ENCODE measurements around the gene RNF220. TPM values are rescaled to one million over a fixed set of nuclear protein-coding genes. Genes with fewer than 3 reads are reported as not detected.

The RNF220 gene
- total and polyA plus RNA-seq, 2 experiments from 2014 or later: 77.2 to 117 TPM

DNA sequence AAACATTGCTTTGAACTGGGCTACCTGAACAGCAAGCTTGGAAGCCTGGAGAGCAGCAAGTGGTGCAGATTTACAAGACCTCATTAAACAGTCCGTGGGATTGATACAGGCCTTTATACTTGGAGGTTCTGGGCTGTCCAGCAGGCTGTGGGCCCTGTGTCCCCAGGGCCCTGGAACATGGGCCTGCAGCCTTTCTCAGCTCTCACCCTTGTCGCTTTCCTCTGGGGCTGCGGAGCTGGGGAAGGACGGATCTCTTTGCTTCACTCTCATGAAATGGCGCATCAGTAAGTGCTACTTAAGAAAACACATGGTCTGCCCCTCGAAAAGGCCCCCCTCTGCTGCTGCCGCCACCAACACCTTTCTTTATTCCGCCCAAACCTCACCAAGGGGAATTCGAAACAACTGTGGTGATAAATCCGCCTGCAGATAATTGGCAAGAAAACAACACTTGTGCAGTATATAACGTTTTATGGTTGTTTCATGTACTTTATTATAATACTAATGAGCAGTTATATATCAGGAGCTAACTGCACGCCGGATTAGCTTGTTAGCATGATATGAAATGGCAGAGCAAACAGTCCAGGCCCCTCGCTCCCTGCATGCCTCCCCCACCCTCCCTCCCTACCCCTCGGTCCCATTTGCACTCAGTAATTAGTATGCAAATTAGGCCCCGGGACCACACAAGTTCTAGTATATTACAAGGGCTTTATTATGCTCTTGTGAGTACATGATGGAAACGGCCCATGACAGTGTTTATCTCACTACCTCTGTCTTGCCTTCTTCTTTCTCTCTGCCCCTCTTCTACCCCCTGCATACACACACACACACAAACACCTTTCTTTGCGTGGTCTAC, 131.5 kb downstream of the RNF220 start:
- Histone ChIP-seq H3K79me2 (no peaks in the 10 kb centered on the region), H3K4me2 (no peak overlapping the region), H2AFZ (no peak overlapping the region), H3K9me3 (ENCODE audit: low read depth) (no peaks in the 10 kb centered on the region), H3K4me3 (no peak overlapping the region), H3K9me2 (replicated peaks; ENCODE audit: insufficient read depth) (no peaks in the 10 kb centered on the region), H3K27ac (no peak overlapping the region), H4K20me1 (ENCODE audit: insufficient read depth, poor library complexity, severe bottlenecking) (no peaks in the 10 kb centered on the region), H3K4me1 (ENCODE audit: insufficient read depth) (peaks cover 5% of the 10 kb centered on the region), H3K36me3 (replicated peaks; ENCODE audit: insufficient read depth, low read depth) (no peaks in the 10 kb centered on the region), H3K27me3 (no peaks in the 10 kb centered on the region)
- TF ChIP-seq, protein P1, sequence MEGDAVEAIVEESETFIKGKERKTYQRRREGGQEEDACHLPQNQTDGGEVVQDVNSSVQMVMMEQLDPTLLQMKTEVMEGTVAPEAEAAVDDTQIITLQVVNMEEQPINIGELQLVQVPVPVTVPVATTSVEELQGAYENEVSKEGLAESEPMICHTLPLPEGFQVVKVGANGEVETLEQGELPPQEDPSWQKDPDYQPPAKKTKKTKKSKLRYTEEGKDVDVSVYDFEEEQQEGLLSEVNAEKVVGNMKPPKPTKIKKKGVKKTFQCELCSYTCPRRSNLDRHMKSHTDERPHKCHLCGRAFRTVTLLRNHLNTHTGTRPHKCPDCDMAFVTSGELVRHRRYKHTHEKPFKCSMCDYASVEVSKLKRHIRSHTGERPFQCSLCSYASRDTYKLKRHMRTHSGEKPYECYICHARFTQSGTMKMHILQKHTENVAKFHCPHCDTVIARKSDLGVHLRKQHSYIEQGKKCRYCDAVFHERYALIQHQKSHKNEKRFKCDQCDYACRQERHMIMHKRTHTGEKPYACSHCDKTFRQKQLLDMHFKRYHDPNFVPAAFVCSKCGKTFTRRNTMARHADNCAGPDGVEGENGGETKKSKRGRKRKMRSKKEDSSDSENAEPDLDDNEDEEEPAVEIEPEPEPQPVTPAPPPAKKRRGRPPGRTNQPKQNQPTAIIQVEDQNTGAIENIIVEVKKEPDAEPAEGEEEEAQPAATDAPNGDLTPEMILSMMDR (IDR thresholded peaks at IDR 0.05; ENCODE audit: poor library complexity): no peak
- TF ChIP-seq EZH2phosphoT487 (IDR thresholded peaks at IDR 0.05; ENCODE audit: low read depth, severe bottlenecking, unreplicated experiment): no peak
- no peak for TF ChIP-seq EZH2 (IDR thresholded peaks at IDR 0.05; ENCODE audit: borderline replicate concordance)
- DNase-seq (ENCODE audit: low spot score): no peak
- WGBS (ENCODE audit: low lambda C conversion rate, missing lambda C conversion rate): 65% methylated on average over 18 of the region's 18 CpGs

- DNase-seq (ENCODE audit: low spot score): no peak
- TF ChIP-seq EZH2phosphoT487 (IDR thresholded peaks at IDR 0.05; ENCODE audit: low read depth, severe bottlenecking, unreplicated experiment) (no peak), EZH2 (IDR thresholded peaks at IDR 0.05; ENCODE audit: borderline replicate concordance) (no peak)
- TF ChIP-seq, protein P1 (IDR thresholded peaks at IDR 0.05; ENCODE audit: poor library complexity): no peak
- peak overlapping the region; percentile 8 for H3K27ac ChIP-seq
Observed at GRCh38 chr1:44537538-44537937, 132.5 kb downstream of the RNF220 start.

GRCh38 chr1:44537956-44538355, 132.9 kb downstream of the RNF220 start:
- TF ChIP-seq EZH2 (IDR thresholded peaks at IDR 0.05; ENCODE audit: borderline replicate concordance): no peak
- TF ChIP-seq, protein P1 (IDR thresholded peaks at IDR 0.05; ENCODE audit: poor library complexity): no peak
- TF ChIP-seq EZH2phosphoT487 (IDR thresholded peaks at IDR 0.05; ENCODE audit: low read depth, severe bottlenecking, unreplicated experiment): no peak
- WGBS (ENCODE audit: low lambda C conversion rate, missing lambda C conversion rate): 71% methylated on average over 3 of the region's 3 CpGs

More at GRCh38 chr1:44537538-44537937, 132.5 kb downstream of the RNF220 start:
- no peaks in the 10 kb centered on the region for H3K9me2 ChIP-seq (replicated peaks; ENCODE audit: insufficient read depth)
- no peak overlapping the region for H2AFZ ChIP-seq
- no peaks in the 10 kb centered on the region for H3K9me3 ChIP-seq (ENCODE audit: low read depth)
- no peak overlapping the region for H3K4me3 ChIP-seq
- peaks cover 1% of the 10 kb centered on the region for H3K27me3 ChIP-seq
- no peaks in the 10 kb centered on the region for H4K20me1 ChIP-seq (ENCODE audit: insufficient read depth, poor library complexity, severe bottlenecking)
- no peaks in the 10 kb centered on the region for H3K79me2 ChIP-seq
- H3K36me3 ChIP-seq (replicated peaks; ENCODE audit: insufficient read depth, low read depth): no peaks in the 10 kb centered on the region
- H3K4me2 ChIP-seq: peak overlapping the region; percentile 8
- 92% methylated on average over 6 of the region's 6 CpGs for WGBS (ENCODE audit: low lambda C conversion rate, missing lambda C conversion rate)
- H3K4me1 ChIP-seq (ENCODE audit: insufficient read depth): peaks cover 4% of the 10 kb centered on the region

More at GRCh38 chr1:44537956-44538355, 132.9 kb downstream of the RNF220 start:
- Histone ChIP-seq H3K79me2 (no peaks in the 10 kb centered on the region), H3K36me3 (replicated peaks; ENCODE audit: insufficient read depth, low read depth) (no peaks in the 10 kb centered on the region), H3K4me2 (peak overlapping the region; percentile 18), H3K9me2 (replicated peaks; ENCODE audit: insufficient read depth) (no peaks in the 10 kb centered on the region), H3K27ac (peak overlapping the region; percentile 8), H2AFZ (no peak overlapping the region), H4K20me1 (ENCODE audit: insufficient read depth, poor library complexity, severe bottlenecking) (no peaks in the 10 kb centered on the region), H3K4me1 (ENCODE audit: insufficient read depth) (peaks cover 8% of the 10 kb centered on the region), H3K27me3 (peaks cover 3% of the 10 kb centered on the region), H3K9me3 (ENCODE audit: low read depth) (no peaks in the 10 kb centered on the region), H3K4me3 (no peak overlapping the region)
- no peak for DNase-seq (ENCODE audit: low spot score)
